Suppressor macrophage (primary cell): ENCODE results near the gene GATC.
"Not testable (repeated sequence)": the region's sequence is repeated elsewhere in the genome, so short reads cannot be mapped to it uniquely, and the experiment has no call there.

Source experiments
- DNase-seq, 4 experiments: peaks; one replicate each; pipeline ENCODE4 v3.0.0-alpha.2; 2020 to 2022

Gene GATC

DNA sequence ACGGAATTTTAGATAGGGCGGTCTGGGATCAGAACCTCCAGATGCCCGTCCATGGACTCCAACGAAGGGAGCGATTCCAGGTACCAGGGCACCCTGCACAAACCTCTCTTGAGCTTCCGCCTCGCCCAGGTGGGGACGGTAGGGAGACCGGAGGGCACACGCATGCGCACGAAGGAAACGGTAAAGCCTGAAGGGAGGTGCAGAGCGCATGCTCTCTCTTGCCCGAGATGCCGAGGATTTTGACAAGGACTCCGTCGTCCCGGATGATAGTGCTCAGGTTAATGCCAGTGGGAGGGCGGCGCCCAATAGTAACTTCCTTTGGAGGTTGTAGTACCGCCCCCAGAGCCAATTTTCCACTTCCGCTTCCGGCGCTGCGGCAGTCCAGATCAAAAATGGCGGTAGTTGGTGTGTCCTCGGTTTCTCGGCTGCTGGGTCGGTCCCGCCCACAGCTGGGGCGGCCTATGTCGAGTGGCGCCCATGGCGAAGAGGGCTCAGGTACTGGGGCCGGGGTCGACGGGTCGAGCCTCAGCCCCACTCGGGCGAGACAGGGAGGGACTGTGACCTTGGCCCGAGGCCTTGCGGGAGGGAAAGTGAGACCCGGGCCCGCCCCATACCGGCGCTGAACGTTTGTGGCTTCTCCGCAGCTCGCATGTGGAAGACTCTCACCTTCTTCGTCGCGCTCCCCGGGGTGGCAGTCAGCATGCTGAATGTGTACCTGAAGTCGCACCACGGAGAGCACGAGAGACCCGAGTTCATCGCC, 8.3 kb upstream of the GATC start, which contains the start of gene COX6A1:
COX6A1 (plus strand) TSS at position 379 of the 760 bp plus-strand sequence; CDS start at position 393, 14 bp downstream.
- DNase-seq: peak; percentile 95 to 98 (median 98)

DNA sequence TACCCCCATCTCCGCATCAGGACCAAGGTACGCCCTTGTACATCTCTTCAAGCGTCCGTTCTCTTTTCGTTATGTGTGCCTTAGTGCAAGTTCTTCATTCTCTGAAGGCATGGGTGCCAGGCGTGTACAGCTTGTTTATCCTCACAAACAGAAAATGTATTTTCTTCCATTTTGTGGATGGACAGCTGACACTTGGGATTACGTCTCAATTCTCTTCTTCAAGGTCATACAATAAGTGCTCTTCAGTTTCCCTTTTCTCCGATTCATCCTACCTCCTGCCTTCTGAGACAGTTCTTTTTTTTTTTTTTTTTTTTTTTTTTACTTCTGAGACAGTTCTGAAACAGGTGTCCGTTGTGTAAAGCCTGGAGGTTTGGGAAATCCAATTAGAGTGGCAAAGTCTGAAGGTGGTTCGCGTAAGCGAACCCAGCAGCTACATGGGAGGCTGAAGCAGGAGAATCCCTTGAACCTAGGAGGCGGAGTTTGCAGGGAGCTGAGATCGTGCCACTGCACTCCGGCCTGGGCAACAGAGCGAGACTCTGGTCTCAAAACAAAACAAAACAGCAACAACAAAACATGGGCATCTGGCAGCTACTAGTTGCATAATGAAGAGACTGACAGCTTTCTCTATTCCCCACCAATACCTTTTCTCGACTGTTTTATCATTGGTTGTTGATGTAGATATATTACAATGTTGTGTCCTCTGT, 7.6 kb upstream of the GATC start:
- no peak for DNase-seq

DNA sequence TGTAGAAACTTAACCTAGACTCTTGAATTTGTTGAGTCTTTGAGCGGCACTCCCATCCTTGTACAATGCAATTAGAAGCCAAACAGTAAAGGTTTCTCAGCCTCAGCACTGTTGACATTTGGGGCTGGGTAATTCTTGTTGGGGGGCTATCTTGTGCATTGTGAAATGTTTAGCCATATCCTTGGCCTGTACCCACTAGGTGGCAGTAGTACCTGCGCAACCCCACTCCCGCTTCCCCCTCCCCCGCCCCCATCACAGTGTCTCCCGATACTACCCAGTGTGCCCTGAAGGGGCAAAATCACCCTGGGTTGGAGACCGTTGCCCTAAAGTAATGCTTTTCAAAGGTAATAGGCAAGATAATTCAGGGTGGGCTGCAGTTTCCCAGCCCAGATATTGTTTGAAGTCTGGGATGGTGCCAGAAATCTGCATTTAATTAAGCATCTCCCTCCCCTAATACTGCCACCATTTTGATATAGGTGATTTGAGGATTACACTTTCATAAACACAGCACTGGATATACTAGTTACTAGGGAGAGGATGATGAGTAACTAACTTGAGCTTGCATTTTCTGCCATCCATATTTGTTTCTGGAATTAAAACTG, 6.5 kb upstream of the GATC start:
- peak; percentile 56 to 74 (median 66) for DNase-seq

DNA sequence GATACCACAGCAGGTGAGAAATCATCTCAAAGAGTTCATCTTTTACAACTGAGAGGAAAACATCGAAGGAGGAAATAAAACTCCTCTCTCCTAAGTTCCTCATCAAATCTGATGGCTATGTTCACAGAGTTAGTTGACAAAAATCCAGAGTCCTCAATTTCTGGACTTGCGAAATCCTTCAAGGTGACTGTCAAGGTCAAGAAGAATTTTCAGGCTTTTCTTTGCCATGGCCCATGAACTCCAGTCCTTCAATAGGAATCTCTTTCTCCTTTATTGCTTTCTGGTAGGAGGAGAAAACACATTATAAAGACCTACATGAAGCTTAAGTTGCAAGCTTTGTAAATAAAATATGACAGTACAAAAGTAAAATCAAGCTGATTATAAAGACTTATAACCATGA, 1.6 kb upstream of the GATC start:
- no peak for DNase-seq

GRCh38 chr12:120446844-120447178, 567 bp downstream of the GATC start:
- not testable (repeated sequence) for DNase-seq

DNA sequence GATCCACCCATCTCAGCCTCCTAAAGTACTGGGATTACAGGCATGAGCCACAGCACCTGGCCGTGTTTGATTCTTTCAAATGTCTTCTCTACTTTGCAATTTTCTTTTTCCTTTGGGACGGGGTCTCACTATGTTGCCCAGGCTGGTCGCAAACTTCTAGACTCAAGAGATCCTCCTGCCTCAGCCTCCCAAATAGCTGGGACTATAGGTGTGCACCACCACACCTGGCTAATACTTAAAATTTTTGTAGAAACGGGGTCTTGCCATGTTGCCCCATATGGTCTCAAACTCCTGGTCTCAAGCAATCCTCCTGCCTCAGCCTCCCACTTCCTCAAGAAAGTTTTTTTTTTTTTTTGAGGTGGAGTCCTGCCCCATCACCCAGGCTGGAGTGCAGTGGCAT, 1.7 kb downstream of the GATC start:
- DNase-seq: no peak

DNA sequence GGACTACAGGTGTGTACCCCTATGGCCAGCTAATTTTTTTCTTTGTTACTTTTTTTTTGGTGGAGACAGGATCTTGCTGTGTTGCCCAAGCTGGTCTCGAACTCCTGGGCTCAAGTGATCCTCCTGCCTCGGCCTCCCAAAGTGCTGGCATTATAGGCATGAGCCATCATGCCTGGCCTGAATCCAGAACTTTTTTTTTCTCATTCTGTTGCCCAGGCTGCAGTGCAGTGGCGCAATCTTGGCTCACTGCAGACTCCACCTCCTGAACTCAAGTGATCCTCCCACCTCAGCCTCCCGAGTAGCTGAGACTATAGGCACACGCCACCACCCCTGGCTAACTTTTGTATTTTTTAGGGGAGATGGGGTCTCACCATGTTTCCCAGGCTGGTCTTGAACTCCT, 6.3 kb downstream of the GATC start:
- DNase-seq: not testable (repeated sequence)

DNA sequence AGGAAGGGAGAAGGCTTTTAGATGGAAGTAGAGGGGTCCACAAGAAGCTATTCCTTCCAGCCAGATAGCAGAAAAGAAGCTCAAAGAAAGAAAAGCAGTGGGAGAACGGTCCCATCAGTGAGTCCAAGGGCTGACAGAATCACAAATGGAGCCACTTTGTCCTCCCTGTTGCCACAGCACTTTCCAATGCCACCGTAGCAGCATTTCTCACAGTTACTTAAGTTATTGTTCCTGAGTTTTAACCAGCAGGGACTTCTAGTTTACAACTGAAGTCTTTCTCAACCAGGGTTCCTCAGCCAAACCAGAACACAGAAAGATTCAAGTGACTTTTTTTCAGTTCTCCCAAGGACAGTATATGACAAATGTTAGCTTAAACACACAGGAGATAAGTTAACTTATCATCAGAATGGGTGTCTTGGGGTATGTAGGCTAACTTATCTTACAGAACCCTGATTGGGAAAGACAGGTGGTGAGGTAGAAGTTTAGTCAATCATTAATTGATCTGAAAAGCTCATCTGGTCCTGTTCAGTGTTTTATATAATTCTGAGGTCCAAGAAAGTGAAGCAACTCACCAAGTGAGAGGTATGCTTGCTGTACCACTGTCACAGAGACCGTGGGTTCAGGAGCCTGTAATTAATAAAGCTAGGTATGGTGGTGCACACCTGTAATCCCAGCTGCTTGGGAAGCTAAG, 7.0 kb downstream of the GATC start:
- DNase-seq: no peak

DNA sequence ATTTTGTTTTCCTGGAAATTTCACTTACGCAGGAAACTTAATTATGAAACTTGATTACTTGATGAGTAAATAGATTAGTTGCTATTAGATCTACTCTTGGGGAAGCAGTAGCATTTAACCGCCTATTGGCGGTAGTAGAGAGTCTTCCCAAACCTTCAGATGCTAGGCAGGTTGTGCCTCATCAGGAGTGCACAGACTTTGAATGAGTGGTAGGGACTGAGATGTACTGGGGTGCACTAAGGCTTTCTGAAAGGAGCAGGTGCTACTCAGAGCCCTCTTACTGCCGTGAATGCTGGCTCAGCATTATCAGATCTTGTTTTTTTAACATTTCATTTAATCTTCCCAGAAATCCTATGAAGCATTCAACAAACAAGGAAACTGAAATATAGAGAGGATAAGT, 7.7 kb downstream of the GATC start:
- peak in 3 of 4 experiments; percentile 45 to 56 (median 52) for DNase-seq

GRCh38 chr12:120455302-120455701, 9.1 kb downstream of the GATC start:
- DNase-seq: no peak

DNA sequence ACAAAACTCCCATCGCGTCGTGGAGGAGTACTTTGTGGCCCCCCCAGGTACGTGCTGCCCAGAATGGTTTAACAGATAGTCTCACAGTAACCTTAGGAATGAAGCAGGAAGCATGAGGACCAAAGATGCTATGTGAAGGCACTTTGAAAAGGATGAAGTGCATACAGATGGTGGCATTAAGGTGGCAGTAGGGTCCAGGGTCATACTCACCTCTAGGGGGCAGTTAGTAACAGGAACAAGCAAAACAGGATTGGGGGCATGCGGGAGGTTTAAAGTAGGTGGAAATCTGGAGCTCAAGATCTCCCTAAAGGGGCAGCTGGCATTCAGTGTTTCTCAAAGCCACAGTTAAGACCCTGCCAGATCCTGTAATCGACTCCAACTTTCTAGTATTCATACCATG, 10.9 kb downstream of the GATC start:
- no peak for DNase-seq

DNA sequence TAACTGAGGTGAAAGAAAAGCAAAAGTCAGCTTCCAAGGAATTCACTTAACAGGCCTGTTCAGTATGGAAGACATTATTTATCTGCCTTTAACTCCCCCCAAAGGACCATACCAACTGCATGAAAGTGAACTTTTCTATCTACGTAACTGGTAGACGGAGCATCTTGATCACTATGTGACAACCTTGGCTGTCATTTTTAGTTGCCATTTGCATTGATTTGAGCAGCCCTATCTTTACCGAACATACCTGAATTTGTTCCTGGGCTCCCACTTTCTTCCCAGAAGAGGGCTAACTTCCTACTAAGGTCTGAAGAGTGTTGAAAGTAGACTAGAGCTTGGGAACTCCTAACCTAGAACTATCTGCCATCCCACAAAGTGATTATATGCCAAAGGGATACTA, 13.9 kb downstream of the GATC start:
- no peak for DNase-seq

DNA sequence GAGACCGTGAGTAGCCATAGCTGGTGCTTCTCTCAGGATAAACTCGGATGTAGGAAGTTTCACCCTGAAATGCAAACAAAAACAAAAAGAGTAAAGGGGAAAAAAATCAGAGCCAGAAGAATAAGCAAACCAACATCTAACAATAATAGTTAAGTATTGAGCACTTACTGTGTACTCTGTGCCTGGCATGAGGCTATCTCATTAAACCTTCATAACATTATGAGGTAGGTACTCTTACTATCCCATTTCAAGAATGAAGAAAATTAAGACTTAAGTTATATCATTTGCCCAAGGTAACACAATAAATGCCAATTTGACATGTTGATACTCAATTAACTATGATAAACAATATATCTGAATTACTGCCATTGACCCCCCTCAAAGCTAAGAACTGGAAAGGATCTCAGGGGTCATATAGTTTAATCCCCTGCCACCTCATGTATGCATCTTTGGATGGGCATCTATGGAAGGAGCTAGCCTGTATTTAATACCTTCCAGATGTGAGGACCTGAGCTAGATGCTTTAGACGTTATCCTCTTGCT, 15.9 kb downstream of the GATC start:
- DNase-seq: no peak

GRCh38 chr12:120463712-120464111, 17.5 kb downstream of the GATC start:
- DNase-seq: no peak

- DNase-seq: peak in 1 of 4 experiments; percentile 22
Observed at GRCh38 chr12:120465756-120466155, 19.5 kb downstream of the GATC start.

- DNase-seq: peak; percentile 42 to 60 (median 57)
Observed at GRCh38 chr12:120466560-120467315, 20.5 kb downstream of the GATC start.

DNA sequence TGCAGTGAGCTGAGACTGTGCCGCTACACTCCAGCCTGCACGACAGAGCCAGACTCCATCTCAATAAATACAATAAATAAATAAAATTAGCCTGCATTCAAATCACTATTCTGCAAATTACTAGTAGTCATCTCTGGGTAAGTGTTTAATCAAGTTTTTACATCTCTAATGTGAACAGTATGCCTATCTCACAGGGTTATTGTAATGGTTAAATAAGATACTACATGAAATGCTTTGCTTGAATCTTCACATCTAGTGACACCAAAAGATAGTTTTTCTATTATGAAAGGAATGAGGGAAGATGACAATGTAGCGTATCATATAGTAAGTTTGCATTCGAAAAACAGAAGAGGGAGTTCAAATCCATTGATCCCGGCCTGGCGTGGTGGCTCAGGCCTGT, 21.2 kb downstream of the GATC start:
- DNase-seq: no peak

DNA sequence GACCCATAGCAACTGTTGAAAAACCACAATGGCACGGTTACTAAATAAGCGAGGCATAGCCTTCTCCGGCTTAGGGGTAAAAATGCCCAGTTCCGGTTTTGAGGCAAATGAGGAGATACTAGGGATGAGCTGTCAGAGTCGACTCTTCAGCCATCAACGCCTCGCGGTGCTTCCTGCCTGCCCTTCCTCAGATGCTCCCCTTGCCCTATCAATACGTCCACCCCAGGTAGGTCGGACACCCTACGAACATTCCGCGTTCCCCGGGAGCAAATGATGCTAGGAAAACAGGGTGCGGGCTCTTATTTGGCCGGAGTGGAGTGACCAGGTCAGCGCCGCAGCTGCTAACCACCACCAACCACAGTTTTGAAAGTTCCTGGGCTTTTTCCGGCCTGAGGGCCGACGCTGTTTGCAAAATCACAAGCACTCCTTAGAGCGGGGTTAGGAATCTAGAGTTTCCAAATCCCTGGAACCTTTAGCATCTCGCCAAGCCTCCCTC, 22.1 kb downstream of the GATC start:
- DNase-seq: peak; percentile 55 to 74 (median 68)

DNA sequence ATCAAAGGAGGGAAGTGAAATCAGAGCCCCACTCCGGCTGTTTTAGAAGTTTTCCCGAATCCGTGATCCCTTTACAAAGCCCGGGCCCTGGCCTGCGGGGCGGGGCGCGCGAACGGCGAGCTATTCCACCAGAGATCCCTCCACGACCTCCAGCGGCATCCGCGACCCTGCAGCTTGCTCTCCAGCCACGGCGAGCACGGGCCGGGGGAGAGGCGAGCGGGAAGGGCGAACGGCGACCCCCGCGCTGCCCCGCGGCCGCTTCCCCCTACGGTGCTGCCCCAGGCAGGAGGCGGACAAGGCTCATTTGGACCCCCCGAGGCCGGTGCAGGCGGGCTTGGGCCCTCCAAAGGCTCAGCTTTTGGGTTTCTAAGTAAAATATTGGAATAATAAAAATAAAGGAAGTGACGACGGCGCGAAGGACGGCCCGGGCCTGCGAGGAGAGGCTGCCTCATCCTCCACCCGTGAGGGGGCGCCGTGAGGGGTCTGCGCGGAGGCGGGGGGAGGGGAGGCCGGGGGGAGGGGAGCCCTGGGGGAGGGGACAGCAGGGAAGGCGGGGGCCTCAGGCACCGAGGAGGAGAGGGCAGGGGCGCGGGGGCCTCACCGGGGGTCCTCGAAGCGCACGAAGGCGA, 22.7 kb downstream of the GATC start:
- peak; percentile 19 to 65 (median 46) for DNase-seq

DNA sequence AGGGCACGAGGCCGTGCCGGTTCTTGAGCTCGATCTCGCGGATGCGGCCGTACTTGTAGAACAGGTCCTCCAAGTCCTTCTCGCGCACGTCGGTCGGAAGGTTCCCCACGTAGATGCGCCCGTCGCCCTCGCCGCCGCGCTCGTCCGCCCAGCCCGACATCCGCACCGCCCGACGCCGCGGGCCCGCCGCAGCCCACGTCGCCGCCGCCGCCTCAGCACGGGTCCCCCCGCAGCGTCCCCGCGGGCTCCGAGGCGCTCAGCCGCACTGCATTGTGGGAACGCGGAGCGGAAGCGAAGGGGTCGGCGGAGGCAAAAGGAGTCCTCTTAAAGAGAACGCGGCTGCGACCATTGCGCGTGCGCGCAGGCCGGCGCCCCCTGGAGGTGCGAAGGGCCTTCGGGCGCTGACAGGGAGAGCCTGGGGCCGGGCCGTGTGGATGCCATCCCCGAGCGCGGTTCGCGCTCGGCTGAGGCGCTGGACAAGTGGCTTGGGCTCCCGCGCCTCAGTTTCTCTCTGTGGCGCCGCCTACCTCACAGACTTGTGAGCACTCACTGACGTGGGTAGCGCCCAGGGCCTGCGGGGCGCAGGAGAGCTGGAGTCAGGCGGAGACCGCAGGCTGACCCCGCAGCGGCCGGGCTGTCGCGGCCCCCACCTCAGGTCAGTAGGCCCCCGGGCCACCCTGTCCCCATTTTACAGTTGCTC, 23.4 kb downstream of the GATC start, which contains the start of gene SRSF9:
SRSF9 (minus strand) TSS at position 299 of the 700 bp plus-strand sequence; CDS start at position 160, 139 bp downstream.
- DNase-seq: peak; percentile 98 to 99 (median 99)
